IMR-90 (cell line): ENCODE results near the gene MRGPRD. TPM values are rescaled to one million over a fixed set of nuclear protein-coding genes. Genes with fewer than 3 reads are reported as not detected.

Experiments used
- ATAC-seq: fragments of 200-7000 bp; cut with Tn5 transposase; 2 replicates; pipeline ENCODE4 v1.9.1; 2020; ENCODE audit warnings: low read depth, mild to moderate bottlenecking, moderate library complexity
- BruUV-seq: library from RNA; stranded (reverse); fragments of 400-500 nt; replicated peaks from 2 replicates; lab custom pipeline; 2021; lab: Mats Ljungman, UMichigan
- CTCF ChIA-PET: fragments of 300-600 bp; formaldehyde crosslinking; extraction: SDS; loops from one replicate; lab custom pipeline; 2021; ENCODE audit warnings: antibody characterized with exemption; lab: Yijun Ruan, JAX
- POLR2A ChIA-PET: fragments of 300-600 bp; sonication (Branson Sonifier 250); formaldehyde crosslinking; loops from one replicate; lab custom pipeline; 2022; ENCODE audit warnings: antibody characterized with exemption; ENCODE audit not compliant: unreplicated experiment; lab: Charles Lee
- DNase-seq: peaks from one replicate; pipeline ENCODE4 v3.0.0; 2013
- H2AFZ ChIP-seq: replicated peaks from 2 replicates; pipeline ENCODE3; 2013; ENCODE audit warnings: low read length, mild to moderate bottlenecking; ENCODE audit not compliant: poor library complexity
- H2AK5ac ChIP-seq: 2 replicates; pipeline ENCODE4 v1.6.1; 2013; ENCODE audit warnings: low read depth, low read length, inconsistent platforms
- H2AK9ac ChIP-seq: replicated peaks from 2 replicates; pipeline ENCODE3; 2013; ENCODE audit warnings: mild to moderate bottlenecking, low read depth, low read length, moderate library complexity; ENCODE audit not compliant: poor library complexity
- H2BK120ac ChIP-seq: 2 replicates; pipeline ENCODE4 v1.6.1; 2013; ENCODE audit warnings: low read depth, low read length, inconsistent platforms
- H2BK15ac ChIP-seq: 3 replicates; pipeline ENCODE4 v1.6.1; 2013; ENCODE audit warnings: low read depth, low read length, inconsistent platforms
- H2BK20ac ChIP-seq: 2 replicates; pipeline ENCODE4 v1.6.1; 2013; ENCODE audit warnings: low read depth, mild to moderate bottlenecking, inconsistent platforms, low read length, moderate library complexity
- H2BK5ac ChIP-seq: 2 replicates; pipeline ENCODE4 v1.6.1; 2013; ENCODE audit warnings: mild to moderate bottlenecking, low read depth, low read length, inconsistent platforms; ENCODE audit not compliant: poor library complexity, severe bottlenecking
- H3K14ac ChIP-seq: replicated peaks from 2 replicates; pipeline ENCODE4 v1.6.1; 2013; ENCODE audit warnings: low read depth, low read length, inconsistent platforms
- H3K18ac ChIP-seq: 2 replicates; pipeline ENCODE4 v1.6.1; 2013; ENCODE audit warnings: low read depth, low read length, control low read depth
- H3K23ac ChIP-seq: 2 replicates; pipeline ENCODE4 v1.6.1; 2013; ENCODE audit warnings: low read depth, low read length, inconsistent platforms
- H3K27ac ChIP-seq: 2 replicates; pipeline ENCODE4 v1.5.1; 2013; ENCODE audit warnings: mild to moderate bottlenecking, control low read depth, low read length; ENCODE audit not compliant: insufficient read depth
- H3K27me3 ChIP-seq: 2 replicates; pipeline ENCODE4 v1.6.1; 2013; ENCODE audit warnings: low read length; ENCODE audit not compliant: control insufficient read depth, insufficient read depth
- H3K36me3 ChIP-seq: 2 replicates; pipeline ENCODE4 v1.6.1; 2013; ENCODE audit warnings: low read length, mixed read lengths; ENCODE audit not compliant: control insufficient read depth, insufficient read depth
- H3K4ac ChIP-seq: 2 replicates; pipeline ENCODE4 v1.6.1; 2013; ENCODE audit warnings: low read depth, low read length, inconsistent platforms
- H3K4me1 ChIP-seq: 2 replicates; pipeline ENCODE4 v1.6.1; 2013; ENCODE audit warnings: low read length, mixed read lengths; ENCODE audit not compliant: control insufficient read depth, insufficient read depth
- H3K4me2 ChIP-seq: 2 replicates; pipeline ENCODE4 v1.6.1; 2013; ENCODE audit warnings: low read depth, mild to moderate bottlenecking, control low read depth, low read length, moderate library complexity
- H3K4me3 ChIP-seq: 2 replicates; pipeline ENCODE4 v1.5.1; 2013; ENCODE audit warnings: low read depth, mild to moderate bottlenecking, control low read depth, low read length, moderate library complexity; ENCODE audit not compliant: insufficient read depth
- H3K56ac ChIP-seq: 2 replicates; pipeline ENCODE4 v1.6.1; 2013; ENCODE audit warnings: low read length, inconsistent platforms; ENCODE audit not compliant: insufficient read depth; ENCODE audit errors: extremely low read depth
- H3K79me1 ChIP-seq, 2 experiments: 2 replicates each; pipeline ENCODE4 v1.6.1; 2013; ENCODE audit warnings: low read length in 2 of 2, inconsistent platforms in 1 of 2, low read depth in 1 of 2
- H3K9ac ChIP-seq: 2 replicates; pipeline ENCODE4 v1.6.1; 2013; ENCODE audit warnings: low read depth, low read length, control low read depth
- H3K9me1 ChIP-seq: 2 replicates; pipeline ENCODE4 v1.6.1; 2013; ENCODE audit warnings: low read length, inconsistent platforms; ENCODE audit not compliant: insufficient read depth
- H3K9me3 ChIP-seq: 2 replicates; pipeline ENCODE4 v1.6.1; 2013; ENCODE audit warnings: low read length; ENCODE audit not compliant: control insufficient read depth, insufficient read depth
- H4K20me1 ChIP-seq: 2 replicates; pipeline ENCODE4 v1.6.1; 2013; ENCODE audit warnings: low read length, inconsistent platforms; ENCODE audit not compliant: insufficient read depth
- H4K5ac ChIP-seq: 2 replicates; pipeline ENCODE4 v1.6.1; 2013; ENCODE audit warnings: mild to moderate bottlenecking, low read depth, low read length, control low read depth
- H4K8ac ChIP-seq, 2 experiments: 2 replicates each; pipeline ENCODE4 v1.6.1; 2013; ENCODE audit warnings: low read depth in 2 of 2, low read length in 2 of 2, control low read depth in 1 of 2, inconsistent platforms in 1 of 2
- H4K91ac ChIP-seq: 2 replicates; pipeline ENCODE4 v1.6.1; 2013; ENCODE audit warnings: low read depth, low read length, inconsistent platforms; ENCODE audit not compliant: insufficient read depth
- CEBPB ChIP-seq: IDR thresholded peaks from 2 replicates; pipeline ENCODE4 v1.6.1; 2012; ENCODE audit warnings: low read depth, low read length, improper control_type of control experiment
- CHD1 ChIP-seq: IDR thresholded peaks from 2 replicates; pipeline ENCODE4 v1.6.1; 2012; ENCODE audit warnings: low read depth, low read length, improper control_type of control experiment
- FOS ChIP-seq: fragments of 150-350 bp; IDR thresholded peaks from 2 replicates; pipeline ENCODE4 v1.6.1; 2016; ENCODE audit warnings: low read depth, low read length
- MAFK ChIP-seq: IDR thresholded peaks from 2 replicates; pipeline ENCODE4 v1.6.1; 2012; ENCODE audit warnings: low read depth, low read length, improper control_type of control experiment
- MAZ ChIP-seq: IDR thresholded peaks from 2 replicates; pipeline ENCODE4 v1.6.1; 2012; ENCODE audit warnings: low read depth, mild to moderate bottlenecking, low read length, improper control_type of control experiment, moderate library complexity, borderline replicate concordance
- MXI1 ChIP-seq: IDR thresholded peaks from 2 replicates; pipeline ENCODE4 v1.6.1; 2012; ENCODE audit warnings: low read depth, mild to moderate bottlenecking, low read length, moderate library complexity, borderline replicate concordance
- NFE2L2 ChIP-seq: fragments of 150-350 bp; IDR thresholded peaks from 2 replicates; pipeline ENCODE4 v1.6.1; 2016; ENCODE audit warnings: low read depth, mild to moderate bottlenecking, low read length
- POLR2A ChIP-seq: IDR thresholded peaks from 2 replicates; pipeline ENCODE4 v1.6.1; 2012; ENCODE audit warnings: mild to moderate bottlenecking, low read depth, low read length
- RCOR1 ChIP-seq: IDR thresholded peaks from 2 replicates; pipeline ENCODE4 v1.6.1; 2012; ENCODE audit warnings: mild to moderate bottlenecking, low read length, improper control_type of control experiment; ENCODE audit not compliant: insufficient replicate concordance
- RFX5 ChIP-seq: IDR thresholded peaks from 2 replicates; pipeline ENCODE4 v1.8.0; 2012; ENCODE audit warnings: low read depth, mild to moderate bottlenecking, low read length, moderate library complexity
- whole genome bisulfite sequencing, 2 experiments: methylation state at CpG; one replicate each; pipeline versions ENCODE4 v1.1.5 to v1.1.7; 2013; ENCODE audit warnings: missing lambda C conversion rate in 2 of 2; ENCODE audit not compliant: insufficient read length in 1 of 2; ENCODE audit errors: extremely low coverage in 2 of 2; 5-methylcytosine and 5-hydroxymethylcytosine counted together
- dilution Hi-C: fragments of 300-500 bp; cut with HindIII; formaldehyde crosslinking; loops from one replicate; pipeline ENCODE4 v1.14.3; 2018; ENCODE audit warnings: low sequenced_read_pairs; ENCODE audit not compliant: unreplicated experiment
- in situ Hi-C: fragments of 300-500 bp; cut with MboI; formaldehyde crosslinking; loops from 3 replicates; pipeline ENCODE4 v1.14.3; 2019; ENCODE audit warnings: low sequenced_read_pairs, inconsistent platforms, mixed read lengths
- intact Hi-C: fragments of 100-400 bp; cut with micrococcal nuclease; formaldehyde crosslinking; loops from 2 replicates; pipeline ENCODE4 v1.10.0; 2022
- polyA plus RNA-seq, 3 experiments: library from polyadenylated mRNA; depleted of rRNA; stranded (reverse); fragments of >200 nt; gene quantifications; 2 replicates each; pipeline ENCODE4 v1.2.3, GENCODE V29; 2012; ENCODE audit warnings: low replicate concordance in 1 of 3
- total RNA-seq: library from RNA; depleted of rRNA; stranded (reverse); fragments of >200 nt; gene quantifications from 2 replicates; pipeline ENCODE4 v1.2.3, GENCODE V29; 2012
- TF ChIP-seq, protein P1 (sequence below): fragments of 150-350 bp; IDR thresholded peaks from 2 replicates; pipeline ENCODE4 v1.6.1; 2017; ENCODE audit warnings: mild to moderate bottlenecking, antibody characterized with exemption, low read length, low read depth
- TF ChIP-seq, protein P2 (sequence below): conservative IDR thresholded peaks from 2 replicates; pipeline ENCODE4 v1.5.1; 2012; ENCODE audit warnings: mild to moderate bottlenecking, low read depth, low read length, improper control_type of control experiment
- TF ChIP-seq, protein P3 (sequence below): fragments of 150-350 bp; IDR thresholded peaks from 2 replicates; pipeline ENCODE4 v1.6.1; 2016; ENCODE audit warnings: low read depth, mild to moderate bottlenecking, low read length, moderate library complexity, borderline replicate concordance

MRGPRD gene
- total and polyA plus RNA-seq, 2 of the 4 experiments (the other 2 are of a cell fraction): not detected

DNA sequence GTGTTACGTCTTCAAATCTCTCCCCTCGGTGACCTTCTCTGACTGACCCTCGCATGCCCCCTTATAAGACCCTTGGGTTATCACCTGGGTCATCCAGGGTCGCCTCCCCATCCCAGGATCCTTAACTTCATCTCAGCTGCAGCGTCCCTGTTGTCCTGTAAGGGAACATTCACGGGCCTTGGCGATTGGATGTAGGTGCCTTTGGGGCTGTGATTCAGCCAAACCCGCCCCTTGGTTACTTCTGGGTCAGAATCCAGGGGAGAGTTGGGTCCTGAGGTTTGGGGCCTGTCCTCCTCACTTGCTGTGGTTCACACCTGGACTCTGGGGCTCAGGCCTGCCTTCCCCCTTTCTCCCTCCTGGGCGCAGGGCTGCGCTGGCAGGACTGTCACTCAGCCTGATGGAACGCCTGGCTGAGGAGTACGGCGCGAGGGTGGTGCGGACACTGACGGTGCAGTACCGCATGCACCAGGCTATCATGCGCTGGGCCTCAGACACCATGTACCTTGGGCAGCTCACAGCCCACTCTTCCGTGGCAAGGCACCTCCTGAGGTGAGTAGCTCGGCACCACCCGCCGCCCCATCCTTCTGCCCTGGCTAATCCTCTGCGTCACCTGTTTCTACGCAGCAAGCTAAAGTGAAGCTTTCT, 47.7 kb downstream of the MRGPRD start:
- no peak overlapping the region for H3K4me3 ChIP-seq
- DNase-seq: no peak
- no peak overlapping the region for H3K27ac ChIP-seq
- no peak overlapping the region for H3K4me2 ChIP-seq
- ATAC-seq: no peak
- no peak overlapping the region for H3K56ac ChIP-seq
- H2AK5ac ChIP-seq: no peak overlapping the region
- no peak overlapping the region for H3K4ac ChIP-seq
- 100% methylated on average over 5 of the region's 24 CpGs; no CpG with 5 or more reads in 1 of the 2 experiments for WGBS, 2 experiments
- H3K18ac ChIP-seq: no peak overlapping the region
- dilution Hi-C loops (no loop called here), intact Hi-C loops (no loop called here), in situ Hi-C loops (loop anchor here (25.0 kb wide), 1 partner anchor 729 kb away; no protein-coding TSS in a partner anchor)
- H2BK120ac ChIP-seq: no peak overlapping the region
- H2BK20ac ChIP-seq: no peak overlapping the region
- H3K36me3 ChIP-seq: peaks cover 73% of the 10 kb centered on the region
- H2AK9ac ChIP-seq: no peak overlapping the region
- H3K4me1 ChIP-seq: no peaks in the 10 kb centered on the region
- no peaks in the 10 kb centered on the region; the same call in 1 of the 2 replicates for H3K9me1 ChIP-seq
- H3K23ac ChIP-seq: no peak overlapping the region
- ChIA-PET POLR2A (no interaction called here), CTCF (no interaction called here)
- no peaks in the 10 kb centered on the region for H3K9me3 ChIP-seq
- no peaks in the 10 kb centered on the region for H3K27me3 ChIP-seq
- BruUV-seq: no TSS peak
- H3K9ac ChIP-seq: no peak overlapping the region
- no peak overlapping the region for H4K5ac ChIP-seq
- no peak overlapping the region for H2BK5ac ChIP-seq
- peaks cover under 1 to 2% of the 10 kb centered on the region in 2 experiments; a peak in 2 of 4 replicates for H3K79me1 ChIP-seq
- H4K20me1 ChIP-seq: no peaks in the 10 kb centered on the region
- H3K14ac ChIP-seq: no peak overlapping the region
- H4K8ac ChIP-seq: no peak overlapping the region
- TF ChIP-seq CHD1 (no peak), CEBPB (no peak), RFX5 (no peak), NFE2L2 (no peak), FOS (no peak), MAZ (no peak), RCOR1 (no peak), MXI1 (no peak), POLR2A (no peak), MAFK (no peak)
- TF ChIP-seq, protein P1, sequence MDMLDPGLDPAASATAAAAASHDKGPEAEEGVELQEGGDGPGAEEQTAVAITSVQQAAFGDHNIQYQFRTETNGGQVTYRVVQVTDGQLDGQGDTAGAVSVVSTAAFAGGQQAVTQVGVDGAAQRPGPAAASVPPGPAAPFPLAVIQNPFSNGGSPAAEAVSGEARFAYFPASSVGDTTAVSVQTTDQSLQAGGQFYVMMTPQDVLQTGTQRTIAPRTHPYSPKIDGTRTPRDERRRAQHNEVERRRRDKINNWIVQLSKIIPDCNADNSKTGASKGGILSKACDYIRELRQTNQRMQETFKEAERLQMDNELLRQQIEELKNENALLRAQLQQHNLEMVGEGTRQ: no peak
- TF ChIP-seq, protein P2, sequence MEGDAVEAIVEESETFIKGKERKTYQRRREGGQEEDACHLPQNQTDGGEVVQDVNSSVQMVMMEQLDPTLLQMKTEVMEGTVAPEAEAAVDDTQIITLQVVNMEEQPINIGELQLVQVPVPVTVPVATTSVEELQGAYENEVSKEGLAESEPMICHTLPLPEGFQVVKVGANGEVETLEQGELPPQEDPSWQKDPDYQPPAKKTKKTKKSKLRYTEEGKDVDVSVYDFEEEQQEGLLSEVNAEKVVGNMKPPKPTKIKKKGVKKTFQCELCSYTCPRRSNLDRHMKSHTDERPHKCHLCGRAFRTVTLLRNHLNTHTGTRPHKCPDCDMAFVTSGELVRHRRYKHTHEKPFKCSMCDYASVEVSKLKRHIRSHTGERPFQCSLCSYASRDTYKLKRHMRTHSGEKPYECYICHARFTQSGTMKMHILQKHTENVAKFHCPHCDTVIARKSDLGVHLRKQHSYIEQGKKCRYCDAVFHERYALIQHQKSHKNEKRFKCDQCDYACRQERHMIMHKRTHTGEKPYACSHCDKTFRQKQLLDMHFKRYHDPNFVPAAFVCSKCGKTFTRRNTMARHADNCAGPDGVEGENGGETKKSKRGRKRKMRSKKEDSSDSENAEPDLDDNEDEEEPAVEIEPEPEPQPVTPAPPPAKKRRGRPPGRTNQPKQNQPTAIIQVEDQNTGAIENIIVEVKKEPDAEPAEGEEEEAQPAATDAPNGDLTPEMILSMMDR: no peak
- TF ChIP-seq, protein P3, sequence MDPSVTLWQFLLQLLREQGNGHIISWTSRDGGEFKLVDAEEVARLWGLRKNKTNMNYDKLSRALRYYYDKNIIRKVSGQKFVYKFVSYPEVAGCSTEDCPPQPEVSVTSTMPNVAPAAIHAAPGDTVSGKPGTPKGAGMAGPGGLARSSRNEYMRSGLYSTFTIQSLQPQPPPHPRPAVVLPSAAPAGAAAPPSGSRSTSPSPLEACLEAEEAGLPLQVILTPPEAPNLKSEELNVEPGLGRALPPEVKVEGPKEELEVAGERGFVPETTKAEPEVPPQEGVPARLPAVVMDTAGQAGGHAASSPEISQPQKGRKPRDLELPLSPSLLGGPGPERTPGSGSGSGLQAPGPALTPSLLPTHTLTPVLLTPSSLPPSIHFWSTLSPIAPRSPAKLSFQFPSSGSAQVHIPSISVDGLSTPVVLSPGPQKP: no peak
- no peak overlapping the region for H2BK15ac ChIP-seq
- no peak overlapping the region for H2AFZ ChIP-seq
- H4K91ac ChIP-seq: no peak overlapping the region
